H1 (cell line): Measurements from ENCODE around the gene HS6ST3. TPM values are rescaled to one million over a fixed set of nuclear protein-coding genes. Genes with fewer than 3 reads are reported as not detected.

Experiments
- polyA plus RNA-seq, 7 experiments: library from polyadenylated mRNA; depleted of rRNA in 3 of 7; stranded (reverse) in 5 of 7; unstranded in 2 of 7; fragments of >200 nt in 5 of 7; fragments of 200-250 nt in 2 of 7; gene quantifications; 1 replicate in 5 of 7; 2 replicates in 1 of 7; 4 replicates in 1 of 7; pipeline versions ENCODE4 v1.2.1 to v1.2.3, GENCODE V29; 2011 to 2013; ENCODE audit warnings: missing spikeins in 2 of 7, mixed read lengths in 2 of 7
- total RNA-seq: library from RNA; stranded (reverse); fragmentation: NEBNext Ultra II Directional; extraction: Animal tissue kit (Norgen Biotek cat#: 25700); gene quantifications from 2 replicates; pipeline ENCODE4 v1.2.1, GENCODE V29; 2021
- TF ChIP-seq, protein P1 (sequence below): fragments of 300-600 bp; sonication (generic); IDR thresholded peaks from 2 replicates; pipeline ENCODE4 v1.7.1; 2012; ENCODE audit warnings: low read length, moderate library complexity, mild to moderate bottlenecking, inconsistent platforms; ENCODE audit not compliant: insufficient replicate concordance

Gene HS6ST3
- total and polyA plus RNA-seq, 2 of the 8 experiments (the other 6 are each of a cell fraction or from before 2014, with no cell fraction given) = 0.45 to 1.2 TPM

DNA sequence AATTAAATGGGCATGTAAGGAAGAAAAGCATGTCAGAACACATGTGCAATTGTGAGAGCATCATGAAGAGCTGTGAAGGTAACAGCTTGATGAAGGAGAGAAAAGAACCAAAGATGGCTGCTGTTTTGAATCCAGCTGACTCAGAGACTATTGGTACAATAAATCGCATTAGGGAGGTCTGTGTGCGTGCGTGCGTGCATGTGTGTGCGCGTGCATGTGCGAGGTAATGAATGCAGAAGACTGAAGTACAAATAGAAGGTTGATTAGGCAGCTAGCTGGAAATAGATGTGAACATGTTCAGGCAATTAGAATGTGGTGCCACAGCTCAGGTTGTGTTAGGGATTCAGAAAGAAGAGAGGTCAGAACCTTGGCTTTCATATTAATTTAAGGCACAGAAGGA, 463.9 kb downstream of the HS6ST3 start (continued):
- TF ChIP-seq, protein P1, sequence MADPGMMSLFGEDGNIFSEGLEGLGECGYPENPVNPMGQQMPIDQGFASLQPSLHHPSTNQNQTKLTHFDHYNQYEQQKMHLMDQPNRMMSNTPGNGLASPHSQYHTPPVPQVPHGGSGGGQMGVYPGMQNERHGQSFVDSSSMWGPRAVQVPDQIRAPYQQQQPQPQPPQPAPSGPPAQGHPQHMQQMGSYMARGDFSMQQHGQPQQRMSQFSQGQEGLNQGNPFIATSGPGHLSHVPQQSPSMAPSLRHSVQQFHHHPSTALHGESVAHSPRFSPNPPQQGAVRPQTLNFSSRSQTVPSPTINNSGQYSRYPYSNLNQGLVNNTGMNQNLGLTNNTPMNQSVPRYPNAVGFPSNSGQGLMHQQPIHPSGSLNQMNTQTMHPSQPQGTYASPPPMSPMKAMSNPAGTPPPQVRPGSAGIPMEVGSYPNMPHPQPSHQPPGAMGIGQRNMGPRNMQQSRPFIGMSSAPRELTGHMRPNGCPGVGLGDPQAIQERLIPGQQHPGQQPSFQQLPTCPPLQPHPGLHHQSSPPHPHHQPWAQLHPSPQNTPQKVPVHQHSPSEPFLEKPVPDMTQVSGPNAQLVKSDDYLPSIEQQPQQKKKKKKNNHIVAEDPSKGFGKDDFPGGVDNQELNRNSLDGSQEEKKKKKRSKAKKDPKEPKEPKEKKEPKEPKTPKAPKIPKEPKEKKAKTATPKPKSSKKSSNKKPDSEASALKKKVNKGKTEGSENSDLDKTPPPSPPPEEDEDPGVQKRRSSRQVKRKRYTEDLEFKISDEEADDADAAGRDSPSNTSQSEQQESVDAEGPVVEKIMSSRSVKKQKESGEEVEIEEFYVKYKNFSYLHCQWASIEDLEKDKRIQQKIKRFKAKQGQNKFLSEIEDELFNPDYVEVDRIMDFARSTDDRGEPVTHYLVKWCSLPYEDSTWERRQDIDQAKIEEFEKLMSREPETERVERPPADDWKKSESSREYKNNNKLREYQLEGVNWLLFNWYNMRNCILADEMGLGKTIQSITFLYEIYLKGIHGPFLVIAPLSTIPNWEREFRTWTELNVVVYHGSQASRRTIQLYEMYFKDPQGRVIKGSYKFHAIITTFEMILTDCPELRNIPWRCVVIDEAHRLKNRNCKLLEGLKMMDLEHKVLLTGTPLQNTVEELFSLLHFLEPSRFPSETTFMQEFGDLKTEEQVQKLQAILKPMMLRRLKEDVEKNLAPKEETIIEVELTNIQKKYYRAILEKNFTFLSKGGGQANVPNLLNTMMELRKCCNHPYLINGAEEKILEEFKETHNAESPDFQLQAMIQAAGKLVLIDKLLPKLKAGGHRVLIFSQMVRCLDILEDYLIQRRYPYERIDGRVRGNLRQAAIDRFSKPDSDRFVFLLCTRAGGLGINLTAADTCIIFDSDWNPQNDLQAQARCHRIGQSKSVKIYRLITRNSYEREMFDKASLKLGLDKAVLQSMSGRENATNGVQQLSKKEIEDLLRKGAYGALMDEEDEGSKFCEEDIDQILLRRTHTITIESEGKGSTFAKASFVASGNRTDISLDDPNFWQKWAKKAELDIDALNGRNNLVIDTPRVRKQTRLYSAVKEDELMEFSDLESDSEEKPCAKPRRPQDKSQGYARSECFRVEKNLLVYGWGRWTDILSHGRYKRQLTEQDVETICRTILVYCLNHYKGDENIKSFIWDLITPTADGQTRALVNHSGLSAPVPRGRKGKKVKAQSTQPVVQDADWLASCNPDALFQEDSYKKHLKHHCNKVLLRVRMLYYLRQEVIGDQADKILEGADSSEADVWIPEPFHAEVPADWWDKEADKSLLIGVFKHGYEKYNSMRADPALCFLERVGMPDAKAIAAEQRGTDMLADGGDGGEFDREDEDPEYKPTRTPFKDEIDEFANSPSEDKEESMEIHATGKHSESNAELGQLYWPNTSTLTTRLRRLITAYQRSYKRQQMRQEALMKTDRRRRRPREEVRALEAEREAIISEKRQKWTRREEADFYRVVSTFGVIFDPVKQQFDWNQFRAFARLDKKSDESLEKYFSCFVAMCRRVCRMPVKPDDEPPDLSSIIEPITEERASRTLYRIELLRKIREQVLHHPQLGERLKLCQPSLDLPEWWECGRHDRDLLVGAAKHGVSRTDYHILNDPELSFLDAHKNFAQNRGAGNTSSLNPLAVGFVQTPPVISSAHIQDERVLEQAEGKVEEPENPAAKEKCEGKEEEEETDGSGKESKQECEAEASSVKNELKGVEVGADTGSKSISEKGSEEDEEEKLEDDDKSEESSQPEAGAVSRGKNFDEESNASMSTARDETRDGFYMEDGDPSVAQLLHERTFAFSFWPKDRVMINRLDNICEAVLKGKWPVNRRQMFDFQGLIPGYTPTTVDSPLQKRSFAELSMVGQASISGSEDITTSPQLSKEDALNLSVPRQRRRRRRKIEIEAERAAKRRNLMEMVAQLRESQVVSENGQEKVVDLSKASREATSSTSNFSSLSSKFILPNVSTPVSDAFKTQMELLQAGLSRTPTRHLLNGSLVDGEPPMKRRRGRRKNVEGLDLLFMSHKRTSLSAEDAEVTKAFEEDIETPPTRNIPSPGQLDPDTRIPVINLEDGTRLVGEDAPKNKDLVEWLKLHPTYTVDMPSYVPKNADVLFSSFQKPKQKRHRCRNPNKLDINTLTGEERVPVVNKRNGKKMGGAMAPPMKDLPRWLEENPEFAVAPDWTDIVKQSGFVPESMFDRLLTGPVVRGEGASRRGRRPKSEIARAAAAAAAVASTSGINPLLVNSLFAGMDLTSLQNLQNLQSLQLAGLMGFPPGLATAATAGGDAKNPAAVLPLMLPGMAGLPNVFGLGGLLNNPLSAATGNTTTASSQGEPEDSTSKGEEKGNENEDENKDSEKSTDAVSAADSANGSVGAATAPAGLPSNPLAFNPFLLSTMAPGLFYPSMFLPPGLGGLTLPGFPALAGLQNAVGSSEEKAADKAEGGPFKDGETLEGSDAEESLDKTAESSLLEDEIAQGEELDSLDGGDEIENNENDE = no peak
